GM18868 (cell line): ENCODE results near the gene KIF18B.
A peak's percentile ranks its signal among the peaks of the same experiment; 100 is the strongest.

Experiments used
- ATAC-seq: cut with Tn5 transposase; IDR thresholded peaks from one replicate; pipeline ENCODE4 v1.9.1; 2021; ENCODE audit warnings: mild to moderate bottlenecking, moderate library complexity; ENCODE audit not compliant: unreplicated experiment

Gene KIF18B

DNA sequence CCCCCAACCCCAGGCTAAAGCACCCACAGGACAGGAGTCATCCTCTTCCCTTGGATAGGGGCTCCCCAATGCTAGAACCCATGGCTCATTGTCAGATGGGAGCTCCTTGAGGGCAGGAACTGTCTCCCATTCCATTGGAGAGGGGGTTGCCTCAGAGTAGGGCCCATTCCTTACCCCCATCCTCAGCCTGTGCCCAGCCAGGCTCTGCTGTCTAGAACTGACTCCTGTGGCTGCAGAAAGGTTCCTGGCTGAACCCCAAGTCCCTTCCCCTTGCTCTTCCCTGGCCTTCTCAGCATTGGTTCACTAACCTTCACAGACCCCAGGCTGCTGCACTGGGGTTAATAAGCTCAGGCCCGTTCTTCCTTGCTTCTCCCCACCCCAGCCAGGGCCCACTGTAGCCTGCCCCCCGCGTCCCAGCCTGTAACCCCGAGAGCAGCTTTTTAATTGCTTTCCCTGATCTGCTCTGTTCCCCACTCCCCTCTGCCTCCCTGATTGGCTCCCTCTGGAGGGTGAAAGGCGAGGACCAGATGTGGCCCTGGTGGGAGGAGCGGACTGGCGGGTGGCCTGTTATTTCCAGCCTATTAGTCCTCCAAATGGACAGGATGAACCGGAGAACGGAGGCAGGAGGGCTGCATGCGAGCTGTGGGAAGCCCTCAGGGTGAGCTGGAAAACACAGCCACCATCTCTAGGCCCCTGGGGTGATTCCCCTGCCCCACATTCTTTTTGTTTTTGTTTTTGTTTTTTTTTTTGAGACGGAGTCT, 26.3 kb downstream of the KIF18B start:
- ATAC-seq: no peak

DNA sequence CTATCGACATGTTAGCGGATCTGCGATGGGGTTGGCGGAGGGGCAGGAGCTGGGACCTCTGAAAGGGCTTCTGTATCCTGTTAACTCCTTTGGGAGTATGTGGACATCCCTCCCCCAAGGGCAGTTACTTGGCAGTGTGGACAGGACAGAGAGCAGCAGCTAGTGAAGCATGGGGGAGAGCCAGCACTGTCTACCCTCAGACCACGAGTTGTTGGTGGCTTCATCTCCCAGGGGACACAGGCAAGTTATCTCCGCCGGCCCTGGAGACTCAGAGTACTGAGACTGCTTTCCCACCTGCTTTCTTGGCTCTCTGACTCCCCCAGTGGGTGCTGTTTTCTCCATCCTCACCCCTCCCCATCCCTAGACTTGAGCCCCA, 27.0 kb downstream of the KIF18B start:
- ATAC-seq: no peak

DNA sequence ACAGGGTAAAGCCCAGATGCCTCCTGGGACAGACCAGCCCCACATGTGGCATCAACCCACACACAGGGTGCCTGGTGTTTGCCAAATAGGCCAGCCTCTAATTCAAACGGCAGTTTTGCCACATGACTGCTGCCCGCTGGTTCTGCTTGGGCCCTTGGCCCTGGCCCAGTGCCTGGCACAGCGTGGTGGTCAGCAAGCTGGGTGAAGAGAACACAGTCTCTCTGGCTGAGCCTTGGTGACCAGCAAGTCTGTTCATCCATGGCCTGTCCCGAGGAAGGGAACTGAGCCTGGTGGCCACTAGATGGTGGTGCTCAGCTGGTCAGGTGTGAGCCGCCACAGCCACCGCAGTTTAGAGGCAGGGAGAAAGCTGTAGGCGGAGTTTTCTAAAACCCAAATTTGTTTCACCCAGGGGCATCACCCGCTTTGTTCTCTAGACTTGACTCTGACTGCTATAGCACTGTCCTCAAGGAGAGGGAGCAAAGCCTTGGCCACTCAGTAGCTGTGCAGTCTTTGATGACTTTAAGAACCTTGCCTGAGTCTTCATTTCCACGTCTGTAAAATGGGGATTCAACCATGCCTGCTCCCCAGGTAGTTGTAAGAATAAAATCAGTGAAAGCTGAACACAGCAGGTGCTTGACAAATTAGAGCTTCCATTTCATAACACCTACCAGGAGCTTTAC, 27.5 kb downstream of the KIF18B start:
- ATAC-seq: peak; percentile 63

DNA sequence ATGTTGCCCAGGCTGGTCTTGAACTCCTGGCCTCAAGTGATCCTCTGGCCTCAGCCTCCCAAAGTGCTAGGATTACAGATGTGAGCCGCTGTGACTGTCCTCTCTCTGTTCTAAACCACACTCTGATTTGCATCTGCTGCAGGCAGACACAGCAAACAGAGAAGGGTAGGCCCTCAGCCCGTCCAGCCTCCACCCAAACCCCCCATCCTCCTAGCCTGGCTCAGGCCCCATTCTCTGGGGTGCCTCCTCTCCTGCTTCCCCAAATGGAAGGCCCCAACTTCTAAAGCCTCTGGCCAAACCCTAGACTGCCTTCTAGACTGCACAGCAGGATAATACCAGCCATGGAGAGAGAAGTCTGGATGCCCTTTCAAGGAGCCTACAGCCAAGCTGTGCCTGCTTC, 28.2 kb downstream of the KIF18B start:
- no peak for ATAC-seq

DNA sequence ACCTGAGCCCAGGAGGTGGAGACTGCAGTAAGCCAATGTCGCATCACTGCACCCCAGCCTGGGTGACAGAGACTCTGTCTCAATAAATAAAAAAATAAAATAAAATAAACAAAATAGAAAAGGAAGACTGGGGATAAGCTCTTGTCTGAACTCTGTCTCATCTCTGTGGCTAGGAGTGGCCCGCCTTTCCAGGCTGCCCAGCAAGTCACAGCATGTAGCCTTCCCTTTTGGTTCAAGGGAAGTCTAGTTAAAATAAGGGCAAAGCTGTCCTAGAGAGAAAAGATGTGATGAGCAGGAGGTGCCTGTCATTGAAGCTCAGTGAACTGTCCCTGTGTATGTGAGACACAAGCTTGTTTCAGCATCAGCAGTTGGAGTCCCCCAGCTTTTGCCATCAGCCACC, 29.6 kb downstream of the KIF18B start:
- ATAC-seq: no peak

DNA sequence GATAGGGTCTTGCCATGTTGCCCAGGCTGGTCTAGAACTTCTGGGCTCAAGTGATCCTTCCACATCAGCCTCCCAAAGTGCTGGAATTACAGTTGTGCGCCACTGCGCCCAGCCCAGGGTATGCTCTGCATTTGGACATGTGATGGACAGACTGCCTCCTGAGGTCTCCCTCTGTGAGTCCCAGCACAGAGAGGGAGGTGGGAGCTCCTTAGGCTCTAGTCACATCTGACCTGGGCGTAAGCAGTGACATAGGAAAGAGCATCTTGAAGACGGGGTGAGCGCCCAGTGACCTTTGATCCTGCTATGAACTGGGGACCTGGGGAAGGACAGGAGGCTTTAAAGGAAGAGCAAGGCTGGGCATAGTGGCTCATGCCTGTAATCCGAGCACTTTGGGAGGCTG, 30.1 kb downstream of the KIF18B start:
- ATAC-seq: no peak

DNA sequence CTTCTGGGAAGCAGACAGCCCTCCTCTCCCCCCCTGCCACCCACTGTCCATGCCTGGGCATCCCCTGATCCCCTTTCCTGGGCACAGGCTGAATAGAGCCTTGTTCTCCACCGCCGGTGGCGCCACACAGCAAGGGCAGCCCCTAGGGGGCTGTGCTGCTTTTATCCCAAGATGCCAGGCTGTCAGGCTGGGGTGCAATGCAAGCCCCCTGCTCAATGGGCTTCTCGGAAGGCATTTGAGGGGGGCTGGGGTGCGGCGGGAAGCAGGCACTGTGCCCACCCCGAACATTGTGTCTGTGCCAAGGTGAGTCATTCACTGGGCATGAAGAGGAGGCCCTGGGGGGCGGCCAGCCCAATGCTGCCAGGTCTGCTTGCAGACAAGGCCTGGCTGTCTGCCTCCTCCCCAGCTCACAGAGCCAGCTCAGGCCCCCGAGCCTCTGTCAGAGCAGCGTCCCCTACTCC, 30.8 kb downstream of the KIF18B start:
- no peak for ATAC-seq

DNA sequence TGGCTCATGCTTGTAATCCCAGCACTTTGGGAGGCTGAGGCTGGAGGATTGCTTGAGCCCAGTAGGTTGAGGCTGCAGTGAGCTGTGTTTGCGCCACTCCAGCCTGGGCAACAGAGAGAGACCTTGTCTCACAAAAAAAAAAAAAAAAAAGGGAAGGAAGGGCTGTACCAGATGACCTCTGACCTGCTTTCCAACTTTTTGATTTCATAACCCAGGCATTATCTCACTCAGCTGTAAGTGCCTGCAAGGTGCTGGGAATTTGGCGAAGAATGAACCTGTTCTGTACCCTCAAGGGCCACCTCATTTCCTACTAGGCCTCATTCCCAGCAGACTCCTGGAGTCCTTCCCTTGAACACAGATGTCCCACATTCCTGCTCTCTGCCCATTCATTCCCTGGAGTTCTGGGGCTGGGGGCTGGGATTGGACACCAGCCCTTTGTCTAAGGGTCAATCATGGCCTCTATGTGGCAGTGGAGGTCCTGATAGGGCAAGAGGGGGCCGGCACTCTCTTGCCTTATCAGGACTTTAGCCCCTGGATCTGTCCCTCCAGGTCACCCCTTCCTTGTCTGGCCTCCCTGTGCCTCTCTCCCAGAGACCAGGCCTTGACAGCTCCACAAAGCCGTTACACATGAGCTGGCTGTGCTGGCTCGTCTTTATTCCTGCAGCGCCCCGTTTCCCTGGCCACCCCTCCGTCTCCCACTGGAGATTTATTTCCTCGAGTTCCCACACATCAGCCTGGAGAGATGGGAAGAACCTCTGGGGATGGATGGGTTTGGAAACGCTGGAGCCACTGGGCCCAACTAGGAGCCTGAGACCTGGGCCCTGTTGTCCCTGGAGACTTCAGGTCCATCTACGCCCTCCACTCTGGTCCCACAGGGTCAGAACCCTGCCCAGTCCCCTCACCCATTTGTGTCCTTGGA, 31.5 kb downstream of the KIF18B start:
- no peak for ATAC-seq

DNA sequence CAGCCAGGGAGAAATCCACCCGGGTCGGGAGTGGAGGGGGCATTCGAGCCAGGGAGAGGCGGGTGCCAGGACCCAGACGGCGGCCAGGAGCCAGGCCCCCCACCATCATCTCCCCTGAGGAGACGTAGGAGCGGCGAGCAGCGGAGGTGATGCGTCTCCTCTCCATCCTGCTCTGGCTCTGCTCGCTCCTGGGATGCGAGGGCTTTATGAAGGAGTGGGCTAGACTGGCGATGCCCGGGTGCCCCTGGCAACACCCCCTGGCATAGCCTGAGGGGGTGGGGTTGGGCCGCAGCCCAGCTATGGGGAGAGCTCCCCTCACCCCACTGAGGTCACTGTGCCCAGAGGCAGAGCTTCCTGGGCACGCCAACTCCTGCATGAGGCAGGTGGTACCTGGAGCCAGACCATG, 32.2 kb downstream of the KIF18B start, which contains the start of gene GFAP:
GFAP (minus strand) TSS at position 180 of the 406 bp plus-strand sequence; CDS start at position 166, 14 bp downstream.
- no peak for ATAC-seq

DNA sequence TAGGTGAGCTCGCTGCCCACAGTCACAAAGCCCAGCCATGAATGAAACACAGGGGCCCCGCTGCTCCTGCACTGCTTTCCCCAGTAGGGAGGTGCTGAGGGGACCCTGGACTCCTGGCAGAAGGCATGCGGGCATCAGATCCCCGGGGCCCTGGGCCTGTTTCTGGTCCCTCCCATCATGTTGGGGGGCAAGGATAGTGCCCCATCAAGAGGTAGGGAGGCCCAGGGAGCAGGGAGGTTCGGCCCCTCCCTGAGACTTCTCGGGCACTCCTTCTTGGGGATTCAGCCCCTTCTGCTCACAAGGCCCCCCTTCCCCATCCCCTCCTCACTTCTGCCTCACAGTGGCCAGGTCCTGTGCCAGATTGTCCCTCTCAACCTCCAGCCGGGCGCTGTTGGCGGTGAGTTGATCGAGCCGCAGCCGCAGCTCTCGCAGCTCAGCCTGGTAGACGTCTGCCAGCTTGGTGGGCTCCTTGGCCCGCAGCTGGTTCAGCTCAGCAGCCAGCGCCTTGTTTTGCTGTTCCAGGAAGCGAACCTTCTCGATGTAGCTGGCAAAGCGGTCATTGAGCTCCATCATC, 32.8 kb downstream of the KIF18B start:
- no peak for ATAC-seq

DNA sequence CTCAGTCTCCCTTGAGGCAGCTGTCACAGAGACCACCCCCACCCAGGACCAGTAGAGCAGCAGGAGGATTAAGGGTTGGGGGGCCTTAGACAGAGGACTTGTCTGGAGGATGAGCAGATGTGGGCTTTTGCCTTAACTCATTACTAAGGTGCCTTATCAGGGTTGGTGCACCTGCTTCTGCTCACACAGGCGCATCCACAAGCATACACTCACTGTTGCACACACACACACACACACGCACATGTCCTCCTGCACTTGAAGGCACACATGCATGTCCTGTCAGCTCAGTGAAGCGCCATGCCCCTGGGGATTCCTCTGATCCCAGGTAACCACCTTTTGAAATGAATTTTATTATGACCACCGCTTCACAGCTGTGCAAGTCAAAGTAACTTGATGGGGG, 33.4 kb downstream of the KIF18B start:
- ATAC-seq: no peak

DNA sequence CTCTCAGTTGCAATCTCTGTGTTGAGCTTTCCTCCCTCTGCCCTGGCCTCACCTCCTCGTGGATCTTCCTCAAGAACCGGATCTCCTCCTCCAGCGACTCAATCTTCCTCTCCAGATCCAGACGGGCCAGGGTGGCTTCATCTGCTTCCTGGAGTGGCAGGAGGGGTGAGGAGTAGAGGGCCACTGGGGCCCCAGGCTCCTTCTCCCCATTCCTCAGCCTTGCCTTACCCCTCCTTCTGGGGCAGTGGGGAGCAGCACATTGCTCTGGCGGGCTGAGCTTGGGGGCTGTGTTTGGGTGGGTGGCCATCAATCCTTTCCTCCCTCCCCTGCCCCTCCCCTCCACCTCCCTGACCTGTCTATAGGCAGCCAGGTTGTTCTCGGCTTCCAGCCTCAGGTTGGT, 33.9 kb downstream of the KIF18B start:
- ATAC-seq: no peak

DNA sequence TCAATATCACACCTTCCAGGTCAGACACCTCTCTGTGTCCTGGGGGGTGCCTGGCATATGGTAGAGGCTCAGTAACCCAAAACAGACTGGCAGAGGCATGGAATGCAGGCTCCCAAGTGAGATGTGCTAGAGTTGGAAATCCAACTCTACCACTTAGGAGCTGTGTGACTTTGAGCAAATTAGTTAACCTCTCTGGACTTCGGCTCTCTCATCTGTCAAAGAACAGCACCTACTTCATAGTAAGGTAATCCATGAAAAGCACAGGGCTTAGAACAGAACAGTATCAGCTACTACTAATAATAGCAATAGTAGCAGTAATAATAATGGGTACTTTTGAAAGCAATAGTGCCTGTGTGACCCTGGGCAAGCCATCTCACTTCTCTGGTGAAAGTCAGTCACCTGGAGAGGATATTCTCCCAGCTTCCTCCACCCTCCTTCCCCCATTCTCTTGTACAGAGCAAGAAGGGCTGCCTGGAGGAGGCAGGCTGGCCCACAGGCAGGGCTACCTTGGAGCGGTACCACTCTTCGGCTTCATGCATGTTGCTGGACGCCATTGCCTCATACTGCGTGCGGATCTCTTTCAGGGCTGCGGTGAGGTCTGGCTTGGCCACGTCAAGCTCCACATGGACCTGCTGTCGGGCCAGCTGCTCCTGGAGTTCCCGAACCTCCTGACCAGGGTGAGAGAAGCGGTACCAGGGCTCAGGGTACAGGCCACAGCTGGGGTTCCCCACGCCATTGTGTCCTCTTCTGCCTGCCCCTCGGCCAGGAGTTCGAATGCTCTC, 34.6 kb downstream of the KIF18B start:
- no peak for ATAC-seq

DNA sequence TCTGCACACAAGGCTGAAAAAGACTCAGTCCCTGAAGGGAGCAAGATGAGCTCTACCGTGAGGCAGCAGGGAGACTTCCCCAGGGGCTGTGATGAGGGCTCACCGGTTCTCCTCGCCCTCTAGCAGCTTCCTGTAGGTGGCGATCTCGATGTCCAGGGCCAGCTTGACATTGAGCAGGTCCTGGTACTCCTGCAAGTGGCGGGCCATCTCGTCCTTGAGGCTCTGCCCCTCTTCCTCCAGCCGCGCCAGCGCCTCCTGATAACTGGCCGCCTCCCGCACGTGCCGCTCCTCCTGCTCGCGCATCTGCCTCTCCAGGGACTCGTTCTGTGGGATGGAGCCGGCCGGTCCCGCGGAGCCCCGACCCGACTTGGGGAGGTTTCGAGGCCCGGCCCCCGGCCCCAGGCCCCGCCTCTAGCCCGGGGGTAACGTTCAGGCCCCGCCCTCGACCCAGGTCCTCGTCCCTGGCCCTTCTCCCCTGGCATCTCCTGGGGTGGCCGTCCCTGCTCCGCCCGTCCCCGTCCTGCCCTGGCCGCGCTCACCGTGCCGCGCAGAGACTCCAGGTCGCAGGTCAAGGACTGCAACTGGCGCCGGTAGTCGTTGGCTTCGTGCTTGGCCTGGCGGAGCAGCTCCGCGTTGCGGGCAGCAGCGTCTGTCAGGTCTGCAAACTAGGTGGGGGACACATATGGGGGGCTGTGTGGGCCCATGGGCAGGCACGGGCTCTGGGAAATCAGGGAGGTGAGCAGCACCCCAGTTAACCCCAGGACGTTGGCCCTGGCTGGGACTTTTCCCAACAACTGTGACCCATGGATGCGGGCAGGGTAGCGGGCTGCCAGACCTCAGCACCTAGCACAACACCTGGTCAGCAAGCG, 36.2 kb downstream of the KIF18B start:
- no peak for ATAC-seq

DNA sequence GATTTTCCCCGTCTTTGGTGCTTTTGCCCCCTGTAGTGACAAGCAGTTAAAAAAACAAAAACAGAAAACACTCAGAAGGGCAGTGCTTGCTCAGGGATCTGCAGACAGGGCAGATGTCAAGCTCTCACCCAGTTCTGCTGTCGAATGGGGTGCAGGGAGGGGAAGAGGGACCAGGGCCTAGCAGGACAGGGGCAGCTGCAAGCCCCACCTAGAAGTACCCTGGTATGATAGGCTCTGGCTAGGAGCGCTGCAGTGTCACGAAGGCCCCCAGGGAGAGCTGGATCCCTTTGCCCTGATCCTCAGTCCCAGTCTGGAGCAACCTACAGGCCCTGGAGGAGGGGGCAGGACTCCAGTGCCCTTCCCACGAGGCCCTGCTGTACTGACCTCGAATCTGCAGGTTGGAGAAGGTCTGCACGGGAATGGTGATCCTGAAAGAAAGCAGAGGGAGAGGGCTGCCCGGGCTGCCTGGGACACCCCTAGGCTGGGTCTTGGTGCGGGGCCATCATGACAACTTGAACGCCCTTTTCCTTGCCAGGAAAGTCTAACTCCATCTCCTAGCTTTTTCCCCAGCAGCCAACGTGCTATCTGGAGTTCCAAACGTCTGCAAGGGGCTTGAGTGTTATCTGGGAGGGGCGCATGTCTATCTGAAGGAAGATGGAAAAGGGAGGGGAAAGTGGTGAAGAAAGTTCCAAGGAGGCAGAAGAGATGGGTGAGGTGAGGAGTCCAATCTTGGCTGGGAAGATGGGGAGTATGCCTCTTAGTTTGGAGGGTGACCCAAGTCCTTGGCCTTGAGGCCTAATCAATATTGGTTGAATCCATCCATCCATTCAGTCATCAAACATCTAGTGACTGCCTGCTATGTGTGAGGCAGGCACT, 37.1 kb downstream of the KIF18B start:
- ATAC-seq: no peak

DNA sequence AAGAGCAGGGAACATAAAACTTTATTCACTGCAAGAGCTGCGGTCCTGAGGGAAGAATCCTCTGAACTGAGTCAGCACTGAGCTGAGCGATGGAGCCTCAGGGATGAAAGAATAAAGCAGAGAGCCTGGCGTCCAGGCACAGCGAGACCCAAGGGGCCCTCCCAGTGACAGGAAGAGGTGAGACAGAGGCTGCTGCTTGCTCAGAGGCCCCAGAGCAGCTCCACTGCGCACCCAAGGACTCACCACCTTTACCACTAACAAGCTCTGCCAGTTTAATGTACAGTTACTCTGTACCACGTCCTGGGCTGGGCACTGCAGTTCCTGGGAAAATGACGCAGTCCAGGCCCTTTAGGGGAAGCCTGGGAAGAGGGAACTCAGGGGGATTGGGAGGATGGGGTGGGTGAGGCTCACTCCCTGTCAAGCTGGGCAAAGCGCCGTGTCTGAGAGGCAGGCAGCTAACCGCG, 37.9 kb downstream of the KIF18B start:
- ATAC-seq: no peak

DNA sequence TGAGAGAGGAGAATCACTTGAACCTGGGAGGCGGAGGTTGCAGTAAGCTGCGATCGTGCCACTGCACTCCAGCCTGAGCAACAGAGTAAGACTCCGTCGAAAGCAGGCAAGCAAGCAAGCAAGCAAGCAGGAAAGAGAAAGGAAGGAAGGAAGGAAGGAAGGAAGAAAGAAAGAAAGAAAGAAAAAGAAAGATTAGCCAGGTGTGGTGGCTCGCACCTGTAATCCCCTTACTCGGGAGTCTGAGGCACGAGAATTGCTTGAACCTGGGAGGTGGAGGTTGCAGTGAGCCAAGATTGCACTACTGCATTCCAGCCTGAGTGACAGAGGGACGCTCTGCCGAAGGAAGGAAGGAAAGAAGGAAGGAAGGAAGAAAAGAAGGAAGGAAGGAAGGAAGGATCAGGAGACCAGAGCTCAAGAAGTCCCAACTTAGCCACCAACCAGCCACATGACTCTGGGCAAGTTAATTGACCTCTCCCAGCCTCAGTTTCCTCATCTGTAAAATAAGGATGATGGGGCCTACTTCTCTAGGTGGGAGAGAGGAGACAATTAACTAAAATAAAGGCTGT, 38.7 kb downstream of the KIF18B start:
- no peak for ATAC-seq
